Keratinocyte (primary cell): ENCODE results near the gene SYNDIG1. TPM values are rescaled to one million over a fixed set of nuclear protein-coding genes. Genes with fewer than 3 reads are reported as not detected.

Experiments used
- DNase-seq: peaks from one replicate; pipeline ENCODE4 v3.0.0-alpha.2; 2011; ENCODE audit warnings: low read depth, missing footprints, low spot score
- FAIRE-seq: peaks from 2 replicates; lab custom pipeline; 2011; peaks lifted over from hg19 to GRCh38; lab: Jason Lieb, UNC
- H2AFZ ChIP-seq: 2 replicates; pipeline ENCODE4 v1.6.0; 2012; ENCODE audit warnings: low read length, control low read depth, inconsistent platforms; ENCODE audit not compliant: control insufficient read depth
- H3K27ac ChIP-seq: 2 replicates; pipeline ENCODE4 v1.5.1; 2011; ENCODE audit warnings: low read length; ENCODE audit not compliant: control insufficient read depth, insufficient read depth
- H3K27me3 ChIP-seq: 3 replicates; pipeline ENCODE4 v1.6.0; 2011; ENCODE audit warnings: low read length; ENCODE audit not compliant: control insufficient read depth, insufficient read depth; ENCODE audit errors: extremely low read depth
- H3K36me3 ChIP-seq, 2 experiments: 2 replicates in 1 of 2; 3 replicates in 1 of 2; pipeline ENCODE4 v1.5.1; 2011; ENCODE audit warnings: low read length in 2 of 2, mild to moderate bottlenecking in 1 of 2; ENCODE audit not compliant: control insufficient read depth in 2 of 2, insufficient read depth in 2 of 2; ENCODE audit errors: extremely low read depth in 1 of 2
- H3K4me1 ChIP-seq: 3 replicates; pipeline ENCODE4 v1.5.1; 2011; ENCODE audit warnings: low read length; ENCODE audit not compliant: control insufficient read depth, insufficient read depth; ENCODE audit errors: extremely low read depth
- H3K4me2 ChIP-seq: 3 replicates; pipeline ENCODE4 v1.6.0; 2011; ENCODE audit warnings: low read depth, low read length; ENCODE audit not compliant: control insufficient read depth, insufficient read depth; ENCODE audit errors: extremely low read depth
- H3K4me3 ChIP-seq, 3 experiments: fragments of 200-600 bp in 1 of 3; sonication (generic) in 1 of 3; 2 replicates in 2 of 3; 3 replicates in 1 of 3; pipeline ENCODE4 v1.5.1; 2011 to 2016; ENCODE audit warnings: low read length in 3 of 3, mild to moderate bottlenecking in 3 of 3, control low read depth in 2 of 3, inconsistent platforms in 1 of 3, low read depth in 1 of 3, mixed read lengths in 1 of 3, mixed run types in 1 of 3, moderate library complexity in 1 of 3; ENCODE audit not compliant: control insufficient read depth in 2 of 3, insufficient read depth in 2 of 3; ENCODE audit errors: extremely low read depth in 1 of 3
- H3K79me2 ChIP-seq: 2 replicates; pipeline ENCODE4 v1.6.0; 2012; ENCODE audit warnings: low read length; ENCODE audit not compliant: control insufficient read depth, insufficient read depth
- H3K9ac ChIP-seq: 3 replicates; pipeline ENCODE4 v1.6.0; 2011; ENCODE audit warnings: low read length; ENCODE audit not compliant: control insufficient read depth, insufficient read depth; ENCODE audit errors: extremely low read depth
- H3K9me1 ChIP-seq: 3 replicates; pipeline ENCODE4 v1.6.0; 2011; ENCODE audit warnings: low read length; ENCODE audit not compliant: control insufficient read depth, insufficient read depth; ENCODE audit errors: extremely low read depth
- H3K9me3 ChIP-seq: 2 replicates; pipeline ENCODE4 v1.5.1; 2012; ENCODE audit warnings: low read depth, low read length; ENCODE audit not compliant: control insufficient read depth
- H4K20me1 ChIP-seq: 3 replicates; pipeline ENCODE4 v1.6.0; 2011; ENCODE audit warnings: low read length; ENCODE audit not compliant: control insufficient read depth, insufficient read depth; ENCODE audit errors: extremely low read depth
- EZH2 ChIP-seq: IDR thresholded peaks from one replicate; pipeline ENCODE4 v1.6.1; 2012; ENCODE audit warnings: inconsistent platforms, mild to moderate bottlenecking, low read length, moderate library complexity
- dilution Hi-C: fragments of 300-500 bp; cut with MboI; formaldehyde crosslinking; loops from one replicate; pipeline ENCODE4 v1.7.0; 2020; ENCODE audit warnings: low sequenced_read_pairs; ENCODE audit not compliant: extremely low pct_ligation_motif_present
- polyA plus RNA-seq, 5 experiments: library from polyadenylated mRNA; depleted of rRNA in 3 of 5; stranded (reverse) in 3 of 5; stranded (forward) in 1 of 5; unstranded in 1 of 5; fragments of >200 nt; gene quantifications; 1 replicate in 1 of 5; 2 replicates in 3 of 5; 3 replicates in 1 of 5; pipeline versions ENCODE4 v1.2.1 to v1.2.3, GENCODE V29; 2011 to 2012; ENCODE audit warnings: missing spikeins in 2 of 5, low read depth in 1 of 5, low replicate concordance in 1 of 5
- TF ChIP-seq, protein P1 (sequence below), 3 experiments: IDR thresholded peaks in 1 of 3; conservative IDR thresholded peaks in 1 of 3; optimal IDR thresholded peaks in 1 of 3; 2 replicates in 2 of 3; 3 replicates in 1 of 3; pipeline versions ENCODE3 to v1.5.1; 2011; ENCODE audit warnings: low read length in 3 of 3, mild to moderate bottlenecking in 3 of 3, moderate library complexity in 2 of 3, control low read depth in 1 of 3, inconsistent platforms in 1 of 3; ENCODE audit not compliant: insufficient read depth in 2 of 3; ENCODE audit errors: extremely low read depth in 1 of 3

SYNDIG1 gene
- polyA plus RNA-seq, 1 donor (not counting 4 experiments of a cell fraction or from before 2014, with no cell fraction given) = 0.38 TPM

DNA sequence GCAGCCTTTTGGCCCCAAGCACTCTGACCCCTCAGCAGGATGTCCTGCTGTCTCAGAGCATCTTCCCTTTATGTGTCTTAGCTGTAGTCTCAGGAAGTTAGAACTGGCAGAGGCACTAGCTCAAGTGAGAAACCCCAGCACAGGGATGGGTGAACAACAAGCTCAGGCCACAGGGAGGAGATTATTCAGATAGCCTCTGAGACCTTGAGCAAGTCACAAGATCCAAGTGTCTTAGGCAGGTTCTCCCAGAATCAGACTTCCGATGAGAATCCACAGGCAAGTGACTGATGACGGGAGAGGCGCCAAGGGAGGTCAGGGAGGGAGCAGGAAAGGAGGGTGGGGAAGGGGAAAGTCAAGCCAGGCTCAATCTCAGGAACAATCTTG is 13.0 kb upstream of the SYNDIG1 start:
- Histone ChIP-seq H3K9me1 (no peaks in the 10 kb centered on the region), H3K27ac (no peak overlapping the region), H3K4me1 (peaks cover 6% of the 10 kb centered on the region), H3K36me3 (no peaks in the 10 kb centered on the region), H3K4me2 (no peak overlapping the region), H2AFZ (no peak overlapping the region), H4K20me1 (no peaks in the 10 kb centered on the region), H3K4me3 (no peak overlapping the region), H3K9ac (no peak overlapping the region), H3K27me3 (peaks cover 2% of the 10 kb centered on the region), H3K79me2 (no peaks in the 10 kb centered on the region), H3K9me3 (no peaks in the 10 kb centered on the region)
- DNase-seq (no peak), FAIRE-seq (no peak)
- dilution Hi-C loops = no loop called here
- TF ChIP-seq EZH2 = no peak
- TF ChIP-seq, protein P1, sequence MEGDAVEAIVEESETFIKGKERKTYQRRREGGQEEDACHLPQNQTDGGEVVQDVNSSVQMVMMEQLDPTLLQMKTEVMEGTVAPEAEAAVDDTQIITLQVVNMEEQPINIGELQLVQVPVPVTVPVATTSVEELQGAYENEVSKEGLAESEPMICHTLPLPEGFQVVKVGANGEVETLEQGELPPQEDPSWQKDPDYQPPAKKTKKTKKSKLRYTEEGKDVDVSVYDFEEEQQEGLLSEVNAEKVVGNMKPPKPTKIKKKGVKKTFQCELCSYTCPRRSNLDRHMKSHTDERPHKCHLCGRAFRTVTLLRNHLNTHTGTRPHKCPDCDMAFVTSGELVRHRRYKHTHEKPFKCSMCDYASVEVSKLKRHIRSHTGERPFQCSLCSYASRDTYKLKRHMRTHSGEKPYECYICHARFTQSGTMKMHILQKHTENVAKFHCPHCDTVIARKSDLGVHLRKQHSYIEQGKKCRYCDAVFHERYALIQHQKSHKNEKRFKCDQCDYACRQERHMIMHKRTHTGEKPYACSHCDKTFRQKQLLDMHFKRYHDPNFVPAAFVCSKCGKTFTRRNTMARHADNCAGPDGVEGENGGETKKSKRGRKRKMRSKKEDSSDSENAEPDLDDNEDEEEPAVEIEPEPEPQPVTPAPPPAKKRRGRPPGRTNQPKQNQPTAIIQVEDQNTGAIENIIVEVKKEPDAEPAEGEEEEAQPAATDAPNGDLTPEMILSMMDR (optimal IDR thresholded peaks at IDR 0.05 in 1 of 3, IDR thresholded peaks at IDR 0.05 in 1 of 3, conservative IDR thresholded peaks at IDR 0.05 in 1 of 3; ENCODE audit: extremely low read depth in 1 of 3, insufficient read depth in 2 of 3, low read length in 3 of 3) = no peak

DNA sequence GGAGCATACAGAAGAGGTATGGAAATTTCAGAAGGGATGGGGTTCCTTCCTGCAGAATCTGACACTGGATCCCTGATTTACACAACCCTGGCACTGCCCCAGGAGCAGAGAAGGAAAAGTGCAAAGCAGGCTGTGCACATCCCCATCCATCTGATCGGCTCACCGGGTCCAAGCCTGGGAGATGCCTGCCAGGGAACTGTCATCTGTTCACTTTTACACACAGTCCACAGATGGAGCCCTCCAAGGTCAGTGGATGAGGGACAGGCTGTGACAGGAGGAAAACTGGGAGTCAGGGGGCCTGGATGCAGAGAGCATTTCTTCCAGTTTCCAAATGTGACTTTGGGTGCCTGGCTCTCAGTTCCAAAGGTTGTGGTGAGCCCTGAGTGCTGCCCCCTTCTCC is 11.0 kb upstream of the SYNDIG1 start:
- H4K20me1 ChIP-seq = no peaks in the 10 kb centered on the region
- H3K79me2 ChIP-seq = no peaks in the 10 kb centered on the region
- H3K4me2 ChIP-seq = no peak overlapping the region
- H3K4me3 ChIP-seq = no peak overlapping the region
- no peak for DNase-seq
- no peaks in the 10 kb centered on the region for H3K9me1 ChIP-seq
- no peaks in the 10 kb centered on the region for H3K9me3 ChIP-seq
- no peak overlapping the region for H3K27ac ChIP-seq
- peaks cover 6% of the 10 kb centered on the region for H3K4me1 ChIP-seq
- H3K27me3 ChIP-seq = peaks cover 2% of the 10 kb centered on the region
- no peak overlapping the region for H3K9ac ChIP-seq
- FAIRE-seq = no peak
- dilution Hi-C loops = no loop called here
- no peaks in the 10 kb centered on the region for H3K36me3 ChIP-seq
- H2AFZ ChIP-seq = no peak overlapping the region
- TF ChIP-seq, protein P1 (optimal IDR thresholded peaks at IDR 0.05 in 1 of 3, IDR thresholded peaks at IDR 0.05 in 1 of 3, conservative IDR thresholded peaks at IDR 0.05 in 1 of 3; ENCODE audit: extremely low read depth in 1 of 3, insufficient read depth in 2 of 3, low read length in 3 of 3) = no peak
- TF ChIP-seq EZH2 = no peak
